Heart right ventricle (tissue), 16 donors: ENCODE data around the gene KCNQ1. TPM values are rescaled to one million over a fixed set of nuclear protein-coding genes. Genes with fewer than 3 reads are reported as not detected.
A peak's percentile ranks its signal among the peaks of the same experiment; 100 is the strongest.

Experiments
- ATAC-seq, 8 donors: fragments of 200-7000 bp; cut with Tn5 transposase; one replicate each; pipeline ENCODE4 v1.9.1; 2020; ENCODE audit warnings: mild to moderate bottlenecking in 8 of 8, moderate library complexity in 8 of 8, moderate number of reproducible peaks in 1 of 8
- DNase-seq, 2 donors: peaks; one replicate each; pipeline ENCODE4 v3.0.0-alpha.2; 2020
- H3K27ac ChIP-seq, 10 donors: fragments of 200-600 bp; sonication (generic) in 2 of 10; one replicate each; pipeline versions ENCODE4 v1.5.0 to v1.8.0; 2020 to 2022; ENCODE audit warnings: mild to moderate bottlenecking in 3 of 10
- H3K27me3 ChIP-seq, 7 donors: fragments of 200-600 bp; one replicate each; pipeline ENCODE4 v1.8.0; 2021 to 2022; ENCODE audit warnings: mild to moderate bottlenecking in 2 of 7
- H3K36me3 ChIP-seq, 9 donors: fragments of 200-600 bp; sonication (generic) in 1 of 9; one replicate each; pipeline versions ENCODE4 v1.5.0 to v1.8.0; 2020 to 2022; ENCODE audit warnings: mild to moderate bottlenecking in 2 of 9
- H3K4me1 ChIP-seq, 9 donors: fragments of 200-600 bp; sonication (generic) in 1 of 9; one replicate each; pipeline versions ENCODE4 v1.5.0 to v1.8.0; 2020 to 2022; ENCODE audit warnings: mild to moderate bottlenecking in 4 of 9
- H3K4me3 ChIP-seq, 10 donors: fragments of 200-600 bp; sonication (generic) in 2 of 10; one replicate each; pipeline versions ENCODE4 v1.5.0 to v1.8.0; 2020 to 2022; ENCODE audit warnings: mild to moderate bottlenecking in 7 of 10, moderate library complexity in 2 of 10
- H3K9me3 ChIP-seq, 11 donors: fragments of 200-600 bp in 10 of 11; sonication (generic) in 2 of 11; one replicate each; pipeline versions ENCODE4 v1.5.0 to v1.8.0; 2013 to 2022; ENCODE audit warnings: mild to moderate bottlenecking in 2 of 11, control low read depth in 1 of 11, moderate library complexity in 1 of 11
- WGBS, 2 donors: extraction: QIAGEN DNeasy Blood & Tissue Kit; methylation state at CpG; one replicate each; pipeline ENCODE4 v1.1.7; 2013; ENCODE audit warnings: inconsistent platforms in 1 of 2; 5-methylcytosine and 5-hydroxymethylcytosine counted together
- intact Hi-C, 10 donors: fragments of 100-400 bp; cut with DNase I; formaldehyde crosslinking; loops; one replicate each; pipeline versions ENCODE4 v1.11.1 to v1.14.2; 2022
- polyA plus RNA-seq, 2 donors: library from polyadenylated mRNA; stranded (reverse); fragments of 200-250 nt; gene quantifications; one replicate each; pipeline ENCODE4 v1.2.3, GENCODE V29; 2013
- total RNA-seq, 10 donors: library from RNA; stranded (reverse); fragmentation: NEBNext Ultra II Directional in 3 of 10; extraction: Animal tissue kit (Norgen Biotek cat#: 25700) in 3 of 10; gene quantifications; one replicate each; pipeline versions ENCODE4 v1.2.1 to v1.2.4, GENCODE V29; 2021 to 2023
- TF ChIP-seq, protein P1 (sequence below), 9 donors: fragments of 200-600 bp; sonication (generic) in 2 of 9; IDR thresholded peaks; one replicate each; pipeline versions ENCODE4 v1.5.0 to v1.8.0; 2021 to 2022; ENCODE audit warnings: antibody characterized with exemption in 9 of 9, mild to moderate bottlenecking in 5 of 9, moderate library complexity in 1 of 9
- donor health status: Arrhythmogenic right ventricular cardiomyopathy.
- donor health status: ischemic (EF 13 %, LVEDD 7.1; RV severe dilation, severe dysfunction).
- donor health status: healthy with polysubstance abuse.
- donor health status: DM: no; HTN: yes; CAD: no.
- donor health status: DM: no; HTN: no; CAD: no.
- donor health status: ischemic (EF 25% LVEDD 6.9; RV normal size, moderate dysfunction).
- donor health status: ischemic (EF 25% LVEDD 5.7; RV mildly dilated, moderate dysfunction).
- donor health status: healthy.
- donor health status: DM: yes; HTN: yes; CAD: no.
- donor health status: Ischemic cardiomyopathy.
- donor health status: ischemic (EF 35%, LVEDD 5.7; RV mildly dilated, moderate dysfunction).
- donor health status: nonischemic (EF 11% LVEDD 7.7; RV severe dilation, severe dysfunction).
- donor health status: DM: yes; HTN: yes; CAD: no.
- donor health status: PGD.
- donor health status: ischemic (EF 29% LVEDD 5.4; RV normal size, mild dysfunction).
- donor health status: nonischemic (EF 23%, LVEDD 6.1; RV moderate dilation, normal function).

The KCNQ1 gene
- total and polyA plus RNA-seq, 12 donors = 19.9 to 48.2 (median 33.7) TPM

DNA sequence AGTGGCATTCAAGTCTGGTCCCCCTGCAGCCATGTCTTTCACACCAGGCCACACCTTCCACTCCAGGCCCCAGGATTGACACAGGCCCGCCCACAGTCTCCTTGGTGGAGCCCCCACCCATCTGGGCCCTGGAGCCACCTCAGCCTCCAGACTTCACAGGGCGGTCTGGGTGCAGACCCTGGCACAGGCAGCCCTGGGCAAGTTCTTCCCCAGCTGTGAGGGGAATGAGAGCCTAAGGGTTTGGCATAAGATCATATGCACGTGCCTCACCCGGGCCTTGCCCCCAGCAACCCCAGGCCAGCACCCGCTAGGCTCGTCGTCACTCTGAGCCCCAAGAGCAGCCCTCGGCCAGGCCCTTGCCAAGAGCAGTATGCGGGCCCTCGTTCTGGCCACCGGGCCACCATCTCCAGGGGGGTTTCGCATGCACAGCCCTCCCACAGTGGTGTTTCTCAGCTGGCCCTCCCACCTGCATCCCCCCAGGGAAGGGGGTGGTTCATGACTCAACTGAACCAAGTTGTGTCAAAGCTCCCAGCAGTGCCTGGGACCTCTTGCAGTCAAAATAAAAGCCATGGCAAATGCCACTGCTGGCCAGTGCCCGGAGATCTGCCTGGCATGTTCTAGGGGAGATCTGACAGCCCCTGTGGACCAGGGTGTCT lies 325.4 kb downstream of the KCNQ1 start:
- DNase-seq (peak in 1 of 2 donors; percentile 1), ATAC-seq (peak in 1 of 8 donors; percentile 11)
- peaks cover 0 to 12% (median 0%) of the 10 kb centered on the region in 9 donors for H3K36me3 ChIP-seq
- H3K27ac ChIP-seq = no peak overlapping the region
- 93 to 97% methylated on average over 13 of the region's 13 CpGs for WGBS, 2 donors
- H3K27me3 ChIP-seq = no peaks in the 10 kb centered on the region
- no peaks in the 10 kb centered on the region for H3K4me1 ChIP-seq
- TF ChIP-seq, protein P1, sequence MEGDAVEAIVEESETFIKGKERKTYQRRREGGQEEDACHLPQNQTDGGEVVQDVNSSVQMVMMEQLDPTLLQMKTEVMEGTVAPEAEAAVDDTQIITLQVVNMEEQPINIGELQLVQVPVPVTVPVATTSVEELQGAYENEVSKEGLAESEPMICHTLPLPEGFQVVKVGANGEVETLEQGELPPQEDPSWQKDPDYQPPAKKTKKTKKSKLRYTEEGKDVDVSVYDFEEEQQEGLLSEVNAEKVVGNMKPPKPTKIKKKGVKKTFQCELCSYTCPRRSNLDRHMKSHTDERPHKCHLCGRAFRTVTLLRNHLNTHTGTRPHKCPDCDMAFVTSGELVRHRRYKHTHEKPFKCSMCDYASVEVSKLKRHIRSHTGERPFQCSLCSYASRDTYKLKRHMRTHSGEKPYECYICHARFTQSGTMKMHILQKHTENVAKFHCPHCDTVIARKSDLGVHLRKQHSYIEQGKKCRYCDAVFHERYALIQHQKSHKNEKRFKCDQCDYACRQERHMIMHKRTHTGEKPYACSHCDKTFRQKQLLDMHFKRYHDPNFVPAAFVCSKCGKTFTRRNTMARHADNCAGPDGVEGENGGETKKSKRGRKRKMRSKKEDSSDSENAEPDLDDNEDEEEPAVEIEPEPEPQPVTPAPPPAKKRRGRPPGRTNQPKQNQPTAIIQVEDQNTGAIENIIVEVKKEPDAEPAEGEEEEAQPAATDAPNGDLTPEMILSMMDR (IDR thresholded peaks at IDR 0.05) = no peak
- intact Hi-C loops = loop anchor here in 1 of 10 donors (10.0 kb wide), 1 partner anchor 115 kb away; the partner anchor contains the start of gene CDKN1C
- no peaks in the 10 kb centered on the region for H3K9me3 ChIP-seq
- H3K4me3 ChIP-seq = no peak overlapping the region

DNA sequence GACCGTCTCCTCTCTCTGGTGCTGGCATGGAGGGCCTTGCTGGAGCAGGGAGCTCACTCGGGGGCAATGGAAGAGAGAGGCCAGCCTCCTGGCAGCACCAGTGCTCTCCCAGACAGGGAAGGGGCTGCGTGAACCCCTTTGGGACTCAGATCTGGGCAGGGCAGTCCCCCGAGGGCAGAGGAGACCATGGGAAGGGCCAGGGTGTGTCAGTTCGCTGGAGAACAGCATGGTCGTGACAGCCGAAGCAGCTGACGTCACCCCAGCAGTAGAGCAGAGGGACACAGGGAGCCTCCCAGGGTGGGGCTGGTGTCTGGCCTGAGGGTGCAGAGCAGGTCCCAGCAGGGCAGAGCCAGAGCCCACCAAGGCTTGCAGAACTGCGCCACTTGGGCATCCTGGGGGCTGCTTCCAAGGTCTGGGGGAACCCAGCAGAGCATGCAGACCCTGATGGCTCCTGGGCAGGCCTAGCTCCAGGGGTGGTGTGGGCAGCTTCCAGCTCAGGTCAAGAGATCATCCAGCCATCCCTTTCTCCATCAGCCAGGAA lies 326.0 kb downstream of the KCNQ1 start:
- intact Hi-C loops = loop anchor here in 1 of 10 donors (10.0 kb wide), 1 partner anchor 114 kb away; the partner anchor contains the start of gene CDKN1C
- Histone ChIP-seq H3K27ac (no peak overlapping the region), H3K4me3 (no peak overlapping the region), H3K27me3 (no peaks in the 10 kb centered on the region), H3K9me3 (no peaks in the 10 kb centered on the region), H3K4me1 (no peaks in the 10 kb centered on the region), H3K36me3 (peaks cover 0 to 12% (median 0%) of the 10 kb centered on the region in 9 donors)
- TF ChIP-seq, protein P1 (IDR thresholded peaks at IDR 0.05) = no peak
- ATAC-seq (no peak), DNase-seq (peak in 1 of 2 donors; percentile 2)
- 96 to 98% methylated on average over 9 of the region's 9 CpGs for WGBS, 2 donors

DNA sequence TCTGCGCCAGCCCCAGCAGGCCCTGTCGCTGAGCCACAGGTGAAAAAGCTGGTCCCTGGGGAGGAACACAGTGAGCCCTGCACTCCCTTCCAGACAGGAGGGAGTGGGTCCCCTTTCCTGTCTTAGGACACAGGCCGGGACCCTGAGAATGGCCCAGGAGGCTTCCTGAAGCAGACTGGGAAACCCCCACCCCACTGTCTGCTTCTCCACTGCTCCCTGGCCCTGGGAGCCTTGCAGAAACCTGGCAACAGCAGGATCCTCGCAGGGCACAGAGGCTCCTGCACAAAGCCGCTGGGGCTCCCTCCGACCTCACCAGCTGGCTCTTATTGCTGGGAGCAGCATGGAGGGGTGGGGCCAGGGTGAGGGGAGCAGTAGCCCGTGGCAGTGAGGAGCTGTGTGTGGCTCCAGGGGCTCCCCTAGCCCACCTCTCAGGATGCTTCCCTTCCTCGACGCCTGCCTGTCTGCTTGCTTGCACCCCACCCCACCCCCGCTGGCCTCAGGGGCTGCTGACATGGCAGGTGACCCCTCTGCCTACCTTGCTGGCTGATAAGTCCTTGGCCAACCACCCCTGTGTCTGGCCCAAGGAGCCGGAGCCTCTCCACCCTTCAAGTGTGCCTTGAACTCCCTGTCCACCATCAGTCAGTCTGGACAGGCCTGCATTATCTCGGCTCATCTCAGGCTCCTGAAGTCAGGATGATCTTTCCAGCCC lies 327.1 kb downstream of the KCNQ1 start:
- DNase-seq = peak in 1 of 2 donors; percentile 4
- WGBS, 2 donors = 88 to 92% methylated on average over 12 of the region's 12 CpGs

More for the DNA sequence above, 327.1 kb downstream of the KCNQ1 start:
- Histone ChIP-seq H3K27me3 (no peaks in the 10 kb centered on the region), H3K4me3 (no peak overlapping the region), H3K36me3 (peaks cover 0 to 12% (median 0%) of the 10 kb centered on the region in 9 donors), H3K27ac (no peak overlapping the region), H3K9me3 (no peaks in the 10 kb centered on the region), H3K4me1 (no peaks in the 10 kb centered on the region)
- intact Hi-C loops = loop anchor here in 1 of 10 donors (10.0 kb wide), 1 partner anchor 113 kb away; the partner anchor contains the start of gene CDKN1C
- no peak for ATAC-seq
- TF ChIP-seq, protein P1 (IDR thresholded peaks at IDR 0.05) = no peak
